BLaER1 treated with 17β-estradiol and CSF1 and Interleukin-3, amounts not matched to agents 10 nM and 100 nM (cell line): ENCODE measurements around the gene ELOVL7.
A peak's percentile ranks its signal among the peaks of the same experiment; 100 is the strongest.
"Not testable (repeated sequence)": the region's sequence is repeated elsewhere in the genome, so short reads cannot be mapped to it uniquely, and the experiment has no call there.

ENCODE experiments used
- H3K27ac ChIP-seq, 11 experiments: shearing (Covaris generic); formaldehyde crosslinking; 2 replicates each; pipeline ENCODE4 v1.8.1; 2022
- H3K27me3 ChIP-seq, 11 experiments: shearing (Covaris generic); formaldehyde crosslinking; 2 replicates each; pipeline ENCODE4 v1.8.1; 2022
- H3K36me3 ChIP-seq, 11 experiments: shearing (Covaris generic); formaldehyde crosslinking; 2 replicates each; pipeline ENCODE4 v1.8.1; 2022
- H3K4me1 ChIP-seq, 10 experiments: shearing (Covaris generic); formaldehyde crosslinking; 2 replicates each; pipeline ENCODE4 v1.8.1; 2022
- H3K4me2 ChIP-seq, 11 experiments: shearing (Covaris generic); formaldehyde crosslinking; 2 replicates each; pipeline ENCODE4 v1.8.1; 2022
- H3K4me3 ChIP-seq, 10 experiments: shearing (Covaris generic); formaldehyde crosslinking; 2 replicates each; pipeline ENCODE4 v1.8.1; 2022
- H3K9ac ChIP-seq, 11 experiments: shearing (Covaris generic); formaldehyde crosslinking; 2 replicates each; pipeline ENCODE4 v1.8.1; 2022
- H3K9me3 ChIP-seq, 11 experiments: shearing (Covaris generic); formaldehyde crosslinking; replicated peaks in 1 of 11; 2 replicates each; pipeline ENCODE4 v1.8.1; 2022
- H4K20me1 ChIP-seq, 11 experiments: shearing (Covaris generic); formaldehyde crosslinking; 2 replicates each; pipeline ENCODE4 v1.8.1; 2022
- Cebpa-rat ChIP-seq, 11 experiments: shearing (Covaris generic); IDR thresholded peaks; 2 replicates each; pipeline ENCODE4 v1.8.1; 2022

The ELOVL7 gene

DNA sequence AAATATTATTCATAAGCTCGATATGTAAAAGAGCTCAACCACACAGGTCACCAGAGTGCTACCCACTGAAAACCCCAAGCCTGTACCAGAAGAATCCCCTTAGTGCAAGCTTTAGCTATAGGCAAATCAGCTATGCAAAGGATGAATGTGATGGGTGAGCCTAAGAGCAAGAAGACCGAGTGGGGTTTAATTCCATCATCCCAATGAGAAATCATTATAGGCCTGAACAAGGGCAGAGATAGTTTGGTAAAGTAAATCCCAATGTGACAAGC lies 21.8 kb downstream of the ELOVL7 start:
- no peak overlapping the region for H3K9ac ChIP-seq
- H4K20me1 ChIP-seq, result no peaks in the 10 kb centered on the region
- H3K4me2 ChIP-seq, result no peak overlapping the region
- H3K27me3 ChIP-seq, result no peaks in the 10 kb centered on the region
- H3K4me3 ChIP-seq, result no peak overlapping the region
- no peak for TF ChIP-seq Cebpa-rat (IDR thresholded peaks at IDR 0.05)
- peaks cover 0 to 25% (median 9%) of the 10 kb centered on the region in 10 experiments; a peak in 13 of 20 replicates for H3K4me1 ChIP-seq
- H3K9me3 ChIP-seq, result no peaks in the 10 kb centered on the region
- no peaks in the 10 kb centered on the region for H3K36me3 ChIP-seq
- no peak overlapping the region for H3K27ac ChIP-seq

DNA sequence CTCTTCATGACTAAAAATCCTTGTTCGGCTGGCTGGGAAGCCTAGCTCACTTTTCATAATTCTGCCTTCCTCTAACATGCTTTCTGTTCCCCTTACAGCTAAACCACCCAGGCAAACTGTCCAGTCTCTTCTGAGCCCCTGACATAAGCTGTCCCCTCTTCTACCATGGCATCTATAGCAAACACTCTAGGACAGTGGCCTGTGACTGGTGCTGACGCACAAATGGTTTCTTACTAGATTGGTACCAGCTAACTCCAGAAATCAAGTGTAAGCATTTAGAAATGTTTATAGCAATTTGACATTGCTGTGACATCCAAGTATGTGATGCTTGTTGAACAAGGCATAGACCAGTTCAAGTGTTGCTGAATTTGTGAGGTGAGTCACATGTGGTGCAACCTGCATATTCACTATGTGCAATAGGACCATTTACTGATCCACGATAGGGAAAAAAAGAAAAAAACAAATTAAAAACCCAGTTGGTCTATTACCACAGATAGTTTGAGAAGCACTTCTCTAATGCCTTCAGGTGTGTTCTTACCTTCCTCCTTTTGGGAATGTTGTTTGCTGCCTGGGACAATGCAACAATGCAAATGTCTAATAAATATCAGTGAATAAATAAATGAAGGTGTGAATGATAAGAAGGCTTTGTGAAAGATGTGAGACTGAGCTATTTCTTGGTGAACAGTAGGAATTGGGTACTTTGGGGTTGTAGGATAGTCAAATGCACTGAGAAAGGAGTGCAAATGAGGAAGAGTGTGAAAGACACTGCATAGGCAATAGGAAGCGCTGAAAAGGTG lies 22.4 kb downstream of the ELOVL7 start:
- H3K9me3 ChIP-seq, result no peaks in the 10 kb centered on the region
- no peak overlapping the region for H3K9ac ChIP-seq
- H3K4me1 ChIP-seq, result peaks cover 0 to 21% (median 9%) of the 10 kb centered on the region in 10 experiments; a peak in 13 of 20 replicates
- peak overlapping the region in 1 of 11 experiments; percentile 3; a peak in 1 of 22 replicates for H3K27ac ChIP-seq
- H3K4me2 ChIP-seq, result peak overlapping the region in 5 of 11 experiments; percentile 31 to 57 (median 47); a peak in 9 of 22 replicates
- H4K20me1 ChIP-seq, result no peaks in the 10 kb centered on the region
- no peaks in the 10 kb centered on the region for H3K36me3 ChIP-seq
- H3K27me3 ChIP-seq, result no peaks in the 10 kb centered on the region
- no peak for TF ChIP-seq Cebpa-rat (IDR thresholded peaks at IDR 0.05)
- H3K4me3 ChIP-seq, result no peak overlapping the region

GRCh38 chr5:60820593-60821487 lies 23.2 kb downstream of the ELOVL7 start:
- Histone ChIP-seq H3K36me3 (no peaks in the 10 kb centered on the region), H3K4me3 (no peak overlapping the region), H3K9ac (no peak overlapping the region), H3K27ac (peak overlapping the region in 1 of 11 experiments; percentile 3; a peak in 1 of 22 replicates), H4K20me1 (no peaks in the 10 kb centered on the region), H3K9me3 (no peaks in the 10 kb centered on the region), H3K4me2 (peak overlapping the region in 6 of 11 experiments; percentile 18 to 57 (median 44); a peak in 11 of 22 replicates), H3K4me1 (peaks cover 0 to 15% (median 9%) of the 10 kb centered on the region in 10 experiments; a peak in 13 of 20 replicates), H3K27me3 (no peaks in the 10 kb centered on the region)
- no peak for TF ChIP-seq Cebpa-rat (IDR thresholded peaks at IDR 0.05)

DNA sequence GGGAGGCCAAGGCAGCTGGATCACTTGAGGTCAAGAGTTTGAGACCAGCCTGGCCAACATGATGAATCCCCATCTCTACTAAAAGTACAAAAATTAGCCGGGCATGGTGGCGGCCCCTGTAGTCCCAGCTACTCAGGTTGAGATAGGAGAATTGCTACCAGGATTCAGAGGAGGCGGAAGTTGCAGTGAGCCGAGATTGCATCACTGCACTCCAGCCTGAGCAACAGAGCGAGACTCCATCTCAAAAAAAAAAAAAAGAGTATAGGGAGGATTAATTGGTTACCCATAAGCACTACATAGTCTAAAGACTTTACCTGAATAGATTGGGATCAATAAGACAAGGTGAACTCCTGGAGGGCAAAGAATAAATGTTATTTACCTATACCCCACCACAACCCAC lies 27.9 kb downstream of the ELOVL7 start:
- not testable (repeated sequence) for H3K4me2 ChIP-seq, H3K27ac ChIP-seq, H3K9ac ChIP-seq, H4K20me1 ChIP-seq, H3K4me3 ChIP-seq, H3K27me3 ChIP-seq, H3K36me3 ChIP-seq, H3K9me3 ChIP-seq
- H3K4me1 ChIP-seq, result peaks cover 0 to 12% (median 6%) of the 10 kb centered on the region in 10 experiments; a peak in 14 of 20 replicates

DNA sequence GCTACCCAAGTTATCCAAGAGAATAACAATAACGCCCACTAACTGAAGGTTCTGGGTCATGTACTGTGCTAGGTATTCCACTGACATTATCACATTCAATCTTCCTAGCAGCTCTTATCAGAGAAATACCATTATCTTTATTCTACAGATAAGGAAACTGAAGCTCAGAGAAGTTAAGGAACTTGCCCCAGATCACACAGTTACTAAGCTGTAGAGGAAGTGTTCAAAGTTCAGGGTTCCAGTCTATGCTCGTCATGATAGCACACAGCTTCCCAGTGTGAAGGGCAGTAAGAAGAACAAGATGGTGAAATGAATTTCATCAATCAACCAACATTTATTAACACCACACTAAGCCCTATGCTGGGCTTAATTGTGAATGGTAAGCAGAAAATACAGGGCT lies 29.6 kb downstream of the ELOVL7 start:
- Histone ChIP-seq H3K27ac (no peak overlapping the region), H4K20me1 (no peaks in the 10 kb centered on the region), H3K4me3 (no peak overlapping the region), H3K36me3 (no peaks in the 10 kb centered on the region), H3K27me3 (no peaks in the 10 kb centered on the region), H3K9me3 (no peaks in the 10 kb centered on the region), H3K9ac (no peak overlapping the region), H3K4me1 (peaks cover 0 to 4% (median 0%) of the 10 kb centered on the region in 10 experiments; a peak in 1 of 20 replicates), H3K4me2 (no peak overlapping the region)
- TF ChIP-seq Cebpa-rat (IDR thresholded peaks at IDR 0.05), result no peak

DNA sequence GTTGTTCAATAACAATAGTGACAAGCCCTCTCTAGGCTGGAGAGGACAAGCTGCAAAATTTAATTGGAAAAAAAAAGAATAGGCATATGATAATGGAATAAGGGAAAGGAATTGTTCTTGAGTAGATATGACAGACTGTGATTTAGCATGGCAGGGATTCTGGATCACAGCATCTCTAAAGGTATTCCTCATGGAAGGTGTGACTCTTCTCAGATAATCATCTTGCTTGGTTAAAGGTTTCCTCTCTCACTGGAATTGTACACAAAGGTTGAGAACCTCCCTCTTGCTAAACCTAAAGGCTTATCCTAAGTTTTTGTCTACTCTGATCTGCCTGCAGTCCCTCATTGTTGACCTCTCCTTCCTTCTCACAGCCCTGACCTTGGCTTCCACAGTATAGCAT lies 31.6 kb downstream of the ELOVL7 start:
- H3K36me3 ChIP-seq, result no peaks in the 10 kb centered on the region
- H4K20me1 ChIP-seq, result no peaks in the 10 kb centered on the region
- peaks cover 0 to 4% (median 0%) of the 10 kb centered on the region in 10 experiments; a peak in 1 of 20 replicates for H3K4me1 ChIP-seq
- no peak for TF ChIP-seq Cebpa-rat (IDR thresholded peaks at IDR 0.05)
- H3K27ac ChIP-seq, result no peak overlapping the region
- H3K9me3 ChIP-seq, result no peaks in the 10 kb centered on the region
- no peak overlapping the region for H3K9ac ChIP-seq
- no peaks in the 10 kb centered on the region for H3K27me3 ChIP-seq
- no peak overlapping the region for H3K4me3 ChIP-seq
- no peak overlapping the region for H3K4me2 ChIP-seq

- Histone ChIP-seq H4K20me1 (no peaks in the 10 kb centered on the region), H3K9me3 (no peaks in the 10 kb centered on the region), H3K4me3 (no peak overlapping the region), H3K4me2 (no peak overlapping the region), H3K4me1 (peaks cover 0 to 4% (median 0%) of the 10 kb centered on the region in 10 experiments; a peak in 1 of 20 replicates), H3K27me3 (no peaks in the 10 kb centered on the region), H3K27ac (no peak overlapping the region), H3K36me3 (no peaks in the 10 kb centered on the region), H3K9ac (no peak overlapping the region)
- TF ChIP-seq Cebpa-rat (IDR thresholded peaks at IDR 0.05), result no peak
Observed at GRCh38 chr5:60811105-60811504, 33.0 kb downstream of the ELOVL7 start.

DNA sequence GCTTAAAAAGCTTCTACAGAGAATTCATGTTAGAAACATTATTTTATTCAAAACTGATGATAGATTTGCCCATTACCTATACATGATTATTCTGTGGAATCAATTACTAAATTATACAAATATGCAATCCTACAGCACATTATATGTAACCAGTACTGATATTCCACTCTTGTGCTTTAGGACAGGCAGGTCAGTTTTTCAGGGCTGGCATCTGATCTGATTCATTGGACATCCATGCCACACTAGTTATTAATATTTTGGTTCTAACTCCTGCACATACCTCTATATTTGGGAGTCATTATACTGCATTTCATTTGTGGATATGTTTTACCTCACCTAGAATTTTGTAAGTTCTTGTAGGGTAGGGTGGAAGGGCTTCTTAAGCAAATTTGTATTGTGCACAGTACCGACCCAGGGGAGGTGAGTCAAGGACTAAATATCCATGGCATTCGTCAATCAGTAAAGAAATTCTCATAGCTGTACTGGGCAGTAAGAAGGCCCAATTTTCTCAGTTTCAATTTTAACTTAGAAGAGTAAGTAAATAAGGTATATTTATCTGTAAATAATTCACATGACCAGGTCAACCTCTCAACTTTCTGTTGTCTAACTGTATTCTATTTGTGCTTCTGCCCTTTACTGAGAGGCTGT lies 33.5 kb downstream of the ELOVL7 start:
- H3K4me2 ChIP-seq, result no peak overlapping the region
- H4K20me1 ChIP-seq, result no peaks in the 10 kb centered on the region
- H3K4me1 ChIP-seq, result peaks cover 0 to 4% (median 0%) of the 10 kb centered on the region in 10 experiments; a peak in 1 of 20 replicates
- H3K9me3 ChIP-seq, result no peaks in the 10 kb centered on the region
- H3K27ac ChIP-seq, result no peak overlapping the region
- no peak overlapping the region for H3K9ac ChIP-seq
- no peaks in the 10 kb centered on the region for H3K36me3 ChIP-seq
- no peak for TF ChIP-seq Cebpa-rat (IDR thresholded peaks at IDR 0.05)
- no peaks in the 10 kb centered on the region for H3K27me3 ChIP-seq
- no peak overlapping the region for H3K4me3 ChIP-seq

GRCh38 chr5:60809891-60810425 lies 34.1 kb downstream of the ELOVL7 start:
- Histone ChIP-seq H3K27ac (no peak overlapping the region), H3K4me2 (no peak overlapping the region), H4K20me1 (no peaks in the 10 kb centered on the region), H3K4me1 (peaks cover 0 to 4% (median 0%) of the 10 kb centered on the region in 10 experiments; a peak in 1 of 20 replicates), H3K36me3 (no peaks in the 10 kb centered on the region), H3K9ac (no peak overlapping the region), H3K27me3 (no peaks in the 10 kb centered on the region), H3K9me3 (no peaks in the 10 kb centered on the region), H3K4me3 (no peak overlapping the region)
- no peak for TF ChIP-seq Cebpa-rat (IDR thresholded peaks at IDR 0.05)
